Stomach (tissue), 9 donors: Measurements from ENCODE around the gene FAM228B. TPM values are rescaled to one million over a fixed set of nuclear protein-coding genes. Genes with fewer than 3 reads are reported as not detected.

Experiments
- DNase-seq, 2 donors: peaks; one replicate each; pipeline versions ENCODE4 v3.0.0 to v3.0.0-alpha.2; 2013 to 2019
- H3K27ac ChIP-seq, 5 donors: fragments of 200-600 bp in 4 of 5; sonication (generic) in 4 of 5; one replicate each; pipeline ENCODE4 v1.5.1; 2013 to 2019; ENCODE audit warnings: mild to moderate bottlenecking in 1 of 5, moderate library complexity in 1 of 5
- H3K27me3 ChIP-seq, 3 donors: fragments of 200-600 bp; sonication (generic); one replicate each; pipeline ENCODE4 v1.5.1; 2017 to 2019; ENCODE audit warnings: mixed run types in 1 of 3
- H3K36me3 ChIP-seq, 4 donors: fragments of 200-600 bp; sonication (generic); 1 replicate in 3 of 4; 2 replicates in 1 of 4; pipeline ENCODE4 v1.5.1; 2016 to 2019
- H3K4me1 ChIP-seq, 4 donors: fragments of 200-600 bp; sonication (generic); one replicate each; pipeline ENCODE4 v1.5.1; 2016 to 2019
- H3K4me3 ChIP-seq, 4 donors: fragments of 200-600 bp; sonication (generic) in 3 of 4; one replicate each; pipeline ENCODE4 v1.5.1; 2016 to 2019; ENCODE audit warnings: mild to moderate bottlenecking in 1 of 4
- H3K9me3 ChIP-seq, 4 donors: fragments of 200-600 bp; sonication (generic); one replicate each; pipeline ENCODE4 v1.5.1; 2016 to 2019
- CTCF ChIP-seq, 7 experiments: fragments of 450-650 bp in 4 of 7; fragments of 200-600 bp in 3 of 7; sonication (generic) in 3 of 7; IDR thresholded peaks; one replicate each; pipeline ENCODE4 v1.5.1; 2016 to 2019; ENCODE audit warnings: antibody characterized with exemption in 7 of 7, control low read depth in 2 of 7, mild to moderate bottlenecking in 1 of 7
- EP300 ChIP-seq: sonication (generic); formaldehyde crosslinking; IDR thresholded peaks from one replicate; pipeline ENCODE4 v1.6.1; 2017; ENCODE audit warnings: antibody characterized with exemption
- POLR2A ChIP-seq, 4 donors: fragments of 450-650 bp; IDR thresholded peaks; one replicate each; pipeline ENCODE4 v1.6.1; 2016; ENCODE audit warnings: antibody characterized with exemption in 4 of 4, control low read depth in 2 of 4, mild to moderate bottlenecking in 1 of 4, moderate library complexity in 1 of 4
- POLR2AphosphoS5 ChIP-seq, 3 donors: sonication (generic); formaldehyde crosslinking; IDR thresholded peaks; one replicate each; pipeline ENCODE4 v1.6.1; 2016; ENCODE audit warnings: antibody characterized with exemption in 3 of 3
- whole genome bisulfite sequencing, 5 donors: extraction: QIAGEN DNeasy Blood & Tissue Kit in 3 of 5; methylation state at CpG; one replicate each; pipeline versions ENCODE4 v1.1.5 to v1.1.7; 2013 to 2018; 5-methylcytosine and 5-hydroxymethylcytosine counted together
- intact Hi-C: fragments of 100-400 bp; cut with DNase I; formaldehyde crosslinking; loops from one replicate; pipeline ENCODE4 v1.15.1; 2023; ENCODE audit warnings: low total_unique reads
- polyA plus RNA-seq, 3 donors: library from polyadenylated mRNA; stranded (reverse); fragments of 200-250 nt; gene quantifications; one replicate each; pipeline ENCODE4 v1.2.3, GENCODE V29; 2013
- total RNA-seq, 5 donors: library from RNA; depleted of rRNA; stranded (reverse); fragments of >200 nt; gene quantifications; one replicate each; pipeline versions ENCODE4 v1.1.0 to v1.2.3, GENCODE V29; 2014 to 2016
- donor health status: healthy with polysubstance abuse.
- donor health status: Bipolar disorder and iron deficiency.
- donor health status: healthy.

The FAM228B gene
- total and polyA plus RNA-seq, 8 donors, result 8.4 to 43.2 (median 14.5) TPM; not detected in 1

- Histone ChIP-seq H3K4me3 (peak within 1 kb of the TSS in 3 of 4 donors; percentile 1 to 21 (median 6)), H3K9me3 (peaks cover 0 to 16% (median 0%) of the 10 kb centered on the region in 4 donors), H3K36me3 (no peaks in the 10 kb centered on the region), H3K4me1 (no peaks in the 10 kb centered on the region), H3K27me3 (peaks cover 0 to 8% (median 7%) of the 10 kb centered on the region in 3 donors), H3K27ac (no peak within 1 kb of the TSS)
- peak in 1 of 2 donors; percentile 33 for DNase-seq
- intact Hi-C loops, result no loop called here
- WGBS, 5 donors, result 23 to 46% (median 36%) methylated on average over 18 to 46 of the region's 46 CpGs
- TF ChIP-seq CTCF (IDR thresholded peaks at IDR 0.05) (no peak), EP300 (no peak), POLR2AphosphoS5 (IDR thresholded peaks at IDR 0.05) (no peak), POLR2A (IDR thresholded peaks at IDR 0.05) (no peak)
Measured at GRCh38 chr2:24174851-24175277, 51.6 kb downstream of the FAM228B start, which contains the start of gene FAM228A. FAM228A (plus strand) TSS chr2:24175053; CDS start chr2:24175481, 428 bp downstream.

GRCh38 chr2:24175631-24176187 lies 52.4 kb downstream of the FAM228B start:
- no peak for TF ChIP-seq CTCF (IDR thresholded peaks at IDR 0.05)
- no peak for TF ChIP-seq EP300
- TF ChIP-seq POLR2AphosphoS5 (IDR thresholded peaks at IDR 0.05), result no peak
- no peak for TF ChIP-seq POLR2A (IDR thresholded peaks at IDR 0.05)
- Histone ChIP-seq H3K36me3 (no peaks in the 10 kb centered on the region), H3K4me1 (no peaks in the 10 kb centered on the region), H3K27me3 (peaks cover 0 to 8% (median 7%) of the 10 kb centered on the region in 3 donors), H3K27ac (no peak overlapping the region), H3K9me3 (peaks cover 0 to 16% (median 0%) of the 10 kb centered on the region in 4 donors), H3K4me3 (peak overlapping the region in 1 of 4 donors; percentile 4)
- WGBS, 5 donors, result 79 to 87% (median 86%) methylated on average over 17 of the region's 17 CpGs
- intact Hi-C loops, result no loop called here
- DNase-seq, result no peak

- TF ChIP-seq POLR2A (IDR thresholded peaks at IDR 0.05) (no peak), POLR2AphosphoS5 (IDR thresholded peaks at IDR 0.05) (no peak), CTCF (IDR thresholded peaks at IDR 0.05) (no peak), EP300 (no peak)
- Histone ChIP-seq H3K4me3 (no peak overlapping the region), H3K36me3 (no peaks in the 10 kb centered on the region), H3K4me1 (no peaks in the 10 kb centered on the region), H3K9me3 (peaks cover 0 to 16% (median 0%) of the 10 kb centered on the region in 4 donors), H3K27me3 (peaks cover 0 to 8% (median 7%) of the 10 kb centered on the region in 3 donors), H3K27ac (no peak overlapping the region)
- 79 to 90% (median 89%) methylated on average over 1 of the region's 1 CpG for WGBS, 5 donors
- intact Hi-C loops, result no loop called here
- no peak for DNase-seq
Measured at GRCh38 chr2:24176326-24176725, 53.1 kb downstream of the FAM228B start.

GRCh38 chr2:24179683-24180082 lies 56.4 kb downstream of the FAM228B start:
- intact Hi-C loops, result no loop called here
- Histone ChIP-seq H3K4me1 (no peaks in the 10 kb centered on the region), H3K9me3 (peaks cover 0 to 4% (median 0%) of the 10 kb centered on the region in 4 donors), H3K4me3 (no peak overlapping the region), H3K36me3 (no peaks in the 10 kb centered on the region), H3K27me3 (peaks cover 0 to 5% (median 5%) of the 10 kb centered on the region in 3 donors), H3K27ac (no peak overlapping the region)
- TF ChIP-seq EP300, result no peak
- TF ChIP-seq POLR2A (IDR thresholded peaks at IDR 0.05), result no peak
- TF ChIP-seq CTCF (IDR thresholded peaks at IDR 0.05), result no peak
- TF ChIP-seq POLR2AphosphoS5 (IDR thresholded peaks at IDR 0.05), result no peak
- DNase-seq, result no peak
